ENCODE data around the gene UBE2H. TPM values are rescaled to one million over a fixed set of nuclear protein-coding genes. Genes with fewer than 3 reads are reported as not detected.
A peak's percentile ranks its signal among the peaks of the same experiment; 100 is the strongest.

The UBE2H gene
- total and polyA plus RNA-seq, 8 donors: 19.2 to 150 (median 49.0) TPM

DNA sequence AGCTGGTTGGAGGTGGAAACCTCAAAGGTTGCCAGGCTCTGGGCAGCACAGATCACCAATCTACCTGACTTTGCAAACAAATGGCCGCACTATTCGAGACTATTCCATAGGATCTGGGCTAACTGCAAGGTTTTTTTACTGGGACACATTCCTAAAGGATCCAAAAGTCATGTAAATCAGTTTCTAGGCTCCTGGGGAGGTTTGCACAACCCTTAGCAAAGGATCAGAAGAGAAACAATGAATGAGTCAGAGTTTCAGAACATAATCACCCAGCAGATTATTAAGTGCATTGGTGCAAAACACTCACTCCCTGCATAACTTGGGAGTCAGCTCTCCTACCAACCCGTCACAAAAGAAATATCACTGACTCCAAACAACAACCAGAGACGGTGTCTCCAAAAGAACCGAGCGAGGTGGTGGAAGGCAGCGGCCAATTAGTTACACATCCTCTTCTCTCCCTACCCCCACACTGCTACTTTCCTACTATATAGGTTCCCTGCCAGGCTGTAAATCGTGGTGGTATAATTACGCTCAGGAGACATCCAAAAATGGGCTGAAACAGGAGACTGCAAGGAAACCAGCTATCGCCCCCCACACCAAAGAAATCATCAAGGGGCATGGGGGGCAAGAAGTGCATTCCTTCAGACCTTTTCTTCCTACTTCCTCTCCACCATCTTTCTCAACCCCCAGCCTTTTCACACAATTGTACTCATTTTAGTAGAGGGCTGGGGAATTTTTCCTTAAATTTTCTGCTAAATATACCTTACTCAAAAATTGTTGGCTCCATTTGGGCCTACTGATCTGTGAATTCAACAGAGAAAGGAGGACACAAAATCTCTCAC, 3.2 kb downstream of the UBE2H start:
- Histone ChIP-seq H3K27me3 (no peaks in the 10 kb centered on the region), H3K27ac (peak overlapping the region; percentile 92 to 100 (median 99)), H3K36me3 (no peaks in the 10 kb centered on the region), H3K4me3 (peak overlapping the region; percentile 73 to 97 (median 78)), H3K4me1 (peaks cover 13 to 67% (median 45%) of the 10 kb centered on the region in 4 donors), H3K9me3 (no peaks in the 10 kb centered on the region)
- peak in 1 of 2 donors; percentile 77 for DNase-seq
- intact Hi-C loops (cut with DNase I; ENCODE audit: low total_unique reads): no loop called here
- 5 to 11% (median 8%) methylated on average over 10 of the region's 10 CpGs for WGBS, 5 donors
- TF ChIP-seq POLR2AphosphoS5 (IDR thresholded peaks at IDR 0.05) (peak; percentile 23 to 83 (median 74)), CTCF (IDR thresholded peaks at IDR 0.05) (no peak)

DNA sequence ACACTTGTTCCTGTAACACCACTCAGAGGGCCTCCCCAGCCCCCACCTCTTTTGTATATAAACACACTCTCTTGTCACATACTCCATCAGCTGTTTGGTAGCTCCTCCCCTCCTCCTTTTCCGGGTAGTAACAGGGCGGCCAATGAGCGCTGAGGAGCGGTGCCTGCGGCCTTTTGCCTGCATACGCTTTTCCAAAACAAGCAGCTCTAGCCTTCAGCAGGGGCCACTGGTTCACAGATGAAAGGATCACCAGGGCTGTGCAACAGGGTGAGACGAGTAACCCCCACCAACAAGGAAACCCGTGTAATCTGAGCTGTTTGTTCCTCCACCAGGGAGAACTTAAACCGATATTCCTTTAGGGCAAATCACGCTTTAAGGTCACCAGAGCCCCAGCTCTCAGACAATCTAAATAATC, 3.9 kb downstream of the UBE2H start:
- Histone ChIP-seq H3K27ac (peak overlapping the region; percentile 92 to 100 (median 99)), H3K36me3 (peaks cover 0 to 2% (median 0%) of the 10 kb centered on the region in 4 donors), H3K4me3 (peak overlapping the region; percentile 73 to 97 (median 78)), H3K27me3 (no peaks in the 10 kb centered on the region), H3K9me3 (no peaks in the 10 kb centered on the region), H3K4me1 (peaks cover 13 to 67% (median 45%) of the 10 kb centered on the region in 4 donors)
- DNase-seq: peak; percentile 93 to 98
- intact Hi-C loops (cut with DNase I; ENCODE audit: low total_unique reads): no loop called here
- TF ChIP-seq CTCF (IDR thresholded peaks at IDR 0.05): no peak
- TF ChIP-seq EP300 (IDR thresholded peaks at IDR 0.05): no peak
- peak in 1 of 4 donors; percentile 37 for TF ChIP-seq POLR2A (IDR thresholded peaks at IDR 0.05)
- TF ChIP-seq POLR2AphosphoS5 (IDR thresholded peaks at IDR 0.05): peak; percentile 69 to 86 (median 85)
- WGBS, 5 donors: 0 to 2% (median 1%) methylated on average over 10 of the region's 10 CpGs

- WGBS, 5 donors: 72 to 76% (median 75%) methylated on average over 5 of the region's 5 CpGs
- Histone ChIP-seq H3K4me3 (peak overlapping the region in 3 of 4 donors; percentile 73 to 83 (median 73)), H3K9me3 (no peaks in the 10 kb centered on the region), H3K27ac (peak overlapping the region; percentile 92 to 100 (median 97)), H3K27me3 (no peaks in the 10 kb centered on the region), H3K4me1 (peaks cover 13 to 70% (median 46%) of the 10 kb centered on the region in 4 donors), H3K36me3 (peaks cover 3 to 7% (median 4%) of the 10 kb centered on the region in 4 donors)
- intact Hi-C loops (cut with DNase I; ENCODE audit: low total_unique reads): no loop called here
- no peak for TF ChIP-seq POLR2A (IDR thresholded peaks at IDR 0.05)
- DNase-seq: peak in 1 of 2 donors; percentile 12
Observed at GRCh38 chr7:129948338-129948737, 4.4 kb downstream of the UBE2H start.

GRCh38 chr7:129947701-129948100, 5.1 kb downstream of the UBE2H start:
- no peaks in the 10 kb centered on the region for H3K27me3 ChIP-seq
- intact Hi-C loops (cut with DNase I; ENCODE audit: low total_unique reads): no loop called here
- TF ChIP-seq POLR2AphosphoS5 (IDR thresholded peaks at IDR 0.05) (no peak), EP300 (IDR thresholded peaks at IDR 0.05) (no peak), CTCF (IDR thresholded peaks at IDR 0.05) (no peak), POLR2A (IDR thresholded peaks at IDR 0.05) (no peak)
- 47 to 69% (median 58%) methylated on average over 8 of the region's 8 CpGs for WGBS, 5 donors
- peaks cover 13 to 70% (median 44%) of the 10 kb centered on the region in 4 donors for H3K4me1 ChIP-seq
- H3K9me3 ChIP-seq: no peaks in the 10 kb centered on the region
- H3K36me3 ChIP-seq: peaks cover 4 to 14% (median 7%) of the 10 kb centered on the region in 4 donors
- peak overlapping the region; percentile 92 to 100 (median 97) for H3K27ac ChIP-seq
- peak overlapping the region in 2 of 4 donors; percentile 73 to 83 for H3K4me3 ChIP-seq
- peak in 1 of 2 donors; percentile 12 for DNase-seq

Data from stomach (tissue), 9 donors.